CD4-positive, alpha-beta memory T cell (primary cell): ENCODE data around the gene MUS81. TPM values are rescaled to one million over a fixed set of nuclear protein-coding genes. Genes with fewer than 3 reads are reported as not detected.

Experiments used
- CTCF ChIA-PET: fragments of 350-600 bp; sonication (Branson Sonifier 250); formaldehyde crosslinking; loops from one replicate; lab custom pipeline; 2021; ENCODE audit warnings: inconsistent platforms; ENCODE audit not compliant: partially characterized antibody; lab: Charles Lee
- POLR2A ChIA-PET: fragments of 350-600 bp; sonication (Branson Sonifier 250); formaldehyde crosslinking; loops from one replicate; lab custom pipeline; 2021; ENCODE audit not compliant: partially characterized antibody; lab: Charles Lee
- DNase-seq, 5 donors: peaks; one replicate each; pipeline versions ENCODE4 v3.0.0 to v3.0.0-alpha.2; 2020 to 2022; ENCODE audit warnings: mixed read lengths in 1 of 5
- H3K27ac ChIP-seq: one replicate; pipeline ENCODE4 v1.7.0; 2013; ENCODE audit warnings: low read depth, low read length
- H3K27me3 ChIP-seq: 2 replicates; pipeline ENCODE4 v1.7.0; 2013; ENCODE audit warnings: mild to moderate bottlenecking, low read length, moderate library complexity; ENCODE audit not compliant: insufficient read depth
- H3K36me3 ChIP-seq: 2 replicates; pipeline ENCODE4 v1.7.0; 2013; ENCODE audit warnings: mild to moderate bottlenecking, low read length, moderate library complexity; ENCODE audit not compliant: insufficient read depth
- H3K4me1 ChIP-seq: 2 replicates; pipeline ENCODE4 v1.7.0; 2013; ENCODE audit warnings: mild to moderate bottlenecking, low read length, moderate library complexity; ENCODE audit not compliant: insufficient read depth
- H3K4me3 ChIP-seq, 2 donors: one replicate each; pipeline ENCODE4 v1.7.0; 2013; ENCODE audit warnings: low read length in 2 of 2, mild to moderate bottlenecking in 1 of 2
- H3K9me3 ChIP-seq, 2 donors: one replicate each; pipeline ENCODE4 v1.7.0; 2013; ENCODE audit warnings: low read length in 2 of 2, control low read depth in 1 of 2; ENCODE audit not compliant: control insufficient read depth in 1 of 2
- H3K27ac Mint-ChIP-seq, 7 donors: one replicate each; pipeline ENCODE4 v1.8.0; 2020 to 2021; ENCODE audit warnings: mixed read lengths in 7 of 7, mild to moderate bottlenecking in 6 of 7, inconsistent platforms in 3 of 7, moderate library complexity in 3 of 7
- H3K27me3 Mint-ChIP-seq, 2 donors: one replicate each; pipeline ENCODE4 v1.8.0; 2020 to 2021; ENCODE audit warnings: mixed read lengths in 2 of 2
- H3K36me3 Mint-ChIP-seq, 2 donors: one replicate each; pipeline ENCODE4 v1.8.0; 2020 to 2021; ENCODE audit warnings: mixed read lengths in 2 of 2, inconsistent platforms in 1 of 2, mild to moderate bottlenecking in 1 of 2
- H3K4me1 Mint-ChIP-seq, 4 donors: one replicate each; pipeline ENCODE4 v1.8.0; 2020 to 2021; ENCODE audit warnings: mixed read lengths in 4 of 4, mild to moderate bottlenecking in 1 of 4
- H3K4me3 Mint-ChIP-seq, 8 donors: one replicate each; pipeline ENCODE4 v1.8.0; 2020 to 2021; ENCODE audit warnings: mixed read lengths in 8 of 8, mild to moderate bottlenecking in 7 of 8, moderate library complexity in 6 of 8, inconsistent platforms in 3 of 8
- H3K9me3 Mint-ChIP-seq, 8 donors: one replicate each; pipeline ENCODE4 v1.8.0; 2020 to 2021; ENCODE audit warnings: mixed read lengths in 8 of 8, mild to moderate bottlenecking in 5 of 8, inconsistent platforms in 3 of 8, moderate library complexity in 1 of 8
- intact Hi-C: fragments of 100-400 bp; cut with micrococcal nuclease; formaldehyde crosslinking; loops from one replicate; pipeline ENCODE4 v1.15.1; 2023
- polyA plus RNA-seq, 2 donors: library from polyadenylated mRNA; unstranded; fragments of 300-500 nt; fragmentation: Illumina TruSeq; gene quantifications; one replicate each; pipeline ENCODE4 v1.2.3, GENCODE V29; 2021
- total RNA-seq, 2 experiments: library from RNA; stranded (reverse); gene quantifications; one replicate each; pipeline ENCODE4 v1.2.3, GENCODE V29; 2021

MUS81 gene
- total and polyA plus RNA-seq, 4 experiments from 2014 or later, result 24.0 to 95.5 (median 62.3) TPM

- peaks cover 8% of the 10 kb centered on the region for H3K4me1 ChIP-seq
- no peak for DNase-seq
- peaks cover 37% of the 10 kb centered on the region for H3K36me3 ChIP-seq
- ChIA-PET POLR2A (interaction anchor here (1.3 to 11.3 kb wide), 4 partner anchors 8 to 23 kb away, joined by 5 to 222 read pairs (median 10); partner anchors contain the start of genes CCDC85B, CFL1, FIBP and MUS81), CTCF (interaction anchor here (1.8 to 2.4 kb wide), 3 partner anchors 8 to 18 kb away, joined by 5 to 20 read pairs (median 13); partner anchors contain the start of gene MUS81)
- H3K4me1 Mint-ChIP-seq, result peaks cover 6 to 32% (median 18%) of the 10 kb centered on the region in 4 donors
- no peak overlapping the region for H3K27ac ChIP-seq
- no peak overlapping the region for H3K4me3 Mint-ChIP-seq
- no peaks in the 10 kb centered on the region for H3K9me3 ChIP-seq
- H3K27me3 Mint-ChIP-seq, result no peaks in the 10 kb centered on the region
- intact Hi-C loops, result no loop called here
- no peak overlapping the region for H3K4me3 ChIP-seq
- peak overlapping the region in 1 of 7 donors; percentile 46 for H3K27ac Mint-ChIP-seq
- H3K9me3 Mint-ChIP-seq, result no peaks in the 10 kb centered on the region
- H3K27me3 ChIP-seq, result no peaks in the 10 kb centered on the region
- peaks cover 16 to 33% of the 10 kb centered on the region in 2 donors for H3K36me3 Mint-ChIP-seq
Observed at GRCh38 chr11:65867284-65868071, 7.2 kb downstream of the MUS81 start.

GRCh38 chr11:65868076-65868667, 7.9 kb downstream of the MUS81 start:
- Mint-ChIP-seq H3K4me1 (peaks cover 7 to 32% (median 20%) of the 10 kb centered on the region in 4 donors), H3K4me3 (no peak overlapping the region), H3K27ac (peak overlapping the region in 3 of 7 donors; percentile 31 to 55 (median 52)), H3K36me3 (peaks cover 11 to 27% of the 10 kb centered on the region in 2 donors), H3K27me3 (no peaks in the 10 kb centered on the region), H3K9me3 (no peaks in the 10 kb centered on the region)
- Histone ChIP-seq H3K4me1 (peaks cover 11% of the 10 kb centered on the region), H3K36me3 (peaks cover 30% of the 10 kb centered on the region), H3K4me3 (no peak overlapping the region), H3K27me3 (no peaks in the 10 kb centered on the region), H3K9me3 (no peaks in the 10 kb centered on the region), H3K27ac (no peak overlapping the region)
- POLR2A ChIA-PET, result interaction anchor here (0.9 to 11.3 kb wide), 5 partner anchors 9 to 60 kb away, joined by 3 to 222 read pairs (median 10); partner anchors contain the start of genes CCDC85B, CFL1 and MUS81
- intact Hi-C loops, result no loop called here
- CTCF ChIA-PET, result interaction anchor here (1.8 to 2.4 kb wide), 2 partner anchors 8 to 17 kb away, joined by 13 to 20 read pairs; partner anchors contain the start of gene MUS81
- DNase-seq, result peak in 2 of 5 donors; percentile 30 to 56

- Histone ChIP-seq H3K27ac (no peak overlapping the region), H3K4me1 (peaks cover 14% of the 10 kb centered on the region), H3K9me3 (no peaks in the 10 kb centered on the region), H3K27me3 (no peaks in the 10 kb centered on the region), H3K4me3 (no peak overlapping the region), H3K36me3 (peaks cover 23% of the 10 kb centered on the region)
- Mint-ChIP-seq H3K27ac (peak overlapping the region in 2 of 7 donors; percentile 36 to 86), H3K9me3 (no peaks in the 10 kb centered on the region), H3K4me3 (no peak overlapping the region), H3K36me3 (peaks cover 8 to 25% of the 10 kb centered on the region in 2 donors), H3K4me1 (peaks cover 7 to 39% (median 23%) of the 10 kb centered on the region in 4 donors), H3K27me3 (no peaks in the 10 kb centered on the region)
- CTCF ChIA-PET, result interaction anchor here (0.7 to 2.4 kb wide), 5 partner anchors 8 to 1299 kb away, joined by 3 to 20 read pairs (median 5); partner anchors contain the start of genes FIBP and MUS81
- DNase-seq, result no peak
- POLR2A ChIA-PET, result interaction anchor here (0.9 to 11.3 kb wide), 9 partner anchors 10 to 254 kb away, joined by 3 to 222 read pairs (median 4); partner anchors contain the start of genes CCDC85B, CFL1, FIBP and MUS81
- intact Hi-C loops, result no loop called here
Observed at GRCh38 chr11:65868907-65869306, 8.7 kb downstream of the MUS81 start.

GRCh38 chr11:65869643-65870306, 9.5 kb downstream of the MUS81 start:
- ChIA-PET POLR2A (interaction anchor here (0.9 to 11.3 kb wide), 7 partner anchors 9 to 255 kb away, joined by 3 to 222 read pairs (median 4); partner anchors contain the start of genes CCDC85B, CFL1, FIBP and MUS81), CTCF (interaction anchor here (0.8 to 2.4 kb wide), 5 partner anchors 9 to 19 kb away, joined by 3 to 20 read pairs (median 13); partner anchors contain the start of genes FIBP and MUS81)
- no peak overlapping the region for H3K27ac ChIP-seq
- DNase-seq, result no peak
- no peaks in the 10 kb centered on the region for H3K27me3 ChIP-seq
- intact Hi-C loops, result no loop called here
- H3K9me3 Mint-ChIP-seq, result no peaks in the 10 kb centered on the region
- H3K36me3 ChIP-seq, result peaks cover 14% of the 10 kb centered on the region
- H3K9me3 ChIP-seq, result no peaks in the 10 kb centered on the region
- peak overlapping the region in 1 of 8 donors; percentile 9 for H3K4me3 Mint-ChIP-seq
- peaks cover 7 to 41% (median 23%) of the 10 kb centered on the region in 4 donors for H3K4me1 Mint-ChIP-seq
- H3K4me1 ChIP-seq, result peaks cover 20% of the 10 kb centered on the region
- no peak overlapping the region for H3K27ac Mint-ChIP-seq
- H3K27me3 Mint-ChIP-seq, result no peaks in the 10 kb centered on the region
- no peak overlapping the region for H3K4me3 ChIP-seq
- H3K36me3 Mint-ChIP-seq, result peaks cover 8 to 19% of the 10 kb centered on the region in 2 donors

GRCh38 chr11:65870307-65870658, 10.1 kb downstream of the MUS81 start:
- H3K4me1 ChIP-seq, result peaks cover 20% of the 10 kb centered on the region
- H3K27ac Mint-ChIP-seq, result peak overlapping the region in 2 of 7 donors; percentile 38 to 82
- CTCF ChIA-PET, result interaction anchor here (1.1 to 2.4 kb wide), 4 partner anchors 15 to 118 kb away, joined by 3 to 20 read pairs (median 5); partner anchors contain the start of gene FIBP
- intact Hi-C loops, result no loop called here
- H3K4me3 Mint-ChIP-seq, result peak overlapping the region in 1 of 8 donors; percentile 57
- peaks cover 7 to 41% (median 23%) of the 10 kb centered on the region in 4 donors for H3K4me1 Mint-ChIP-seq
- H3K27me3 Mint-ChIP-seq, result no peaks in the 10 kb centered on the region
- H3K9me3 Mint-ChIP-seq, result no peaks in the 10 kb centered on the region
- peaks cover 9% of the 10 kb centered on the region for H3K36me3 ChIP-seq
- H3K27ac ChIP-seq, result no peak overlapping the region
- H3K27me3 ChIP-seq, result no peaks in the 10 kb centered on the region
- H3K9me3 ChIP-seq, result no peaks in the 10 kb centered on the region
- DNase-seq, result no peak
- no peak overlapping the region for H3K4me3 ChIP-seq
- POLR2A ChIA-PET, result interaction anchor here (1.5 to 11.3 kb wide), 4 partner anchors 8 to 20 kb away, joined by 4 to 222 read pairs (median 7); partner anchors contain the start of genes CCDC85B, CFL1 and MUS81
- H3K36me3 Mint-ChIP-seq, result peaks cover 4 to 15% of the 10 kb centered on the region in 2 donors
